ENCODE measurements around the gene SHROOM4. TPM values are rescaled to one million over a fixed set of nuclear protein-coding genes. Genes with fewer than 3 reads are reported as not detected.

SHROOM4 gene
- total RNA-seq, 2 experiments from 2014 or later, result not detected

DNA sequence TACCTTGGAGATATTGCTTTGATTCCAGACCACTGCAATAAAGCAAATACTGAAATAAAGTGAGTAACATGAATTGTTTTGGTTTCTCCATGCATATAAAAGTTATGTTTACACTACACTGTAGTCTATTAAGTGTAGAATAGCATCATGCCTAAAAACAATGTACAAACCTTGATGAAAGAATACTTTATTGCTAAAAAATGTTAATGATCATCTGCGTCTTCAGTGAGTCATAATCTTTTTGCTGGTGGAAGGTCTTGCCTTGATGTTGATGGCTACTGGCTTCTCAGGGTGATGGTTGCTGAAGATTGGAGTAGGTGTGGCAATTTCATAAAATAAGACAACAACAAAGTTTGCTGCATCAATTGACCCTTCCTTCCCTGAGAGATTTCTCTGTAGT lies 145.1 kb downstream of the SHROOM4 start:
- CTCF ChIA-PET, result no interaction called here
- H3K4me1 Mint-ChIP-seq, result no peaks in the 10 kb centered on the region
- H3K27me3 Mint-ChIP-seq, result peaks cover 8% of the 10 kb centered on the region
- H3K36me3 Mint-ChIP-seq (ENCODE audit: low read depth), result no peaks in the 10 kb centered on the region
- no peak for DNase-seq
- POLR2A ChIA-PET, result no interaction called here
- H3K4me3 Mint-ChIP-seq, result no peak overlapping the region
- H3K27ac Mint-ChIP-seq, result no peak overlapping the region
- H3K9me3 Mint-ChIP-seq, result no peaks in the 10 kb centered on the region

DNA sequence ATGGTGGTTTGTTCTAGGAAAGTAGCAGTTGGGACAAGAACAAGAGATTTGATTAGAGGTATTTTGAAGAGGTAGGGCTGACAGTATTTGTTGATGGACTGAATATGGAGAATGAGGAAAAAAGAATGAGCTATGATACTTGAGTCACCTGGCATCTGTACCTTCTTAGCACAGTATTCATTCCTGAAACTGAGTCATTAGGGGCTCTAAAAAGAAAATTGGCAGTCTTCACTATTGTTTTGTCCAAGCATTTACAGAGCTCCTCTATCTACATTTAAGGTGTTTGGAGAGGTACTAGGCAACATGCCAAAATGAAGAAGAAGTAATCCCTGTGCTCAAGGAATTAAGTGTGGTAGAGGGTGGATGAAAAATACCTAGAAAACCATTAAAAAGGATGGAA lies 165.8 kb downstream of the SHROOM4 start:
- H3K4me3 Mint-ChIP-seq, result no peak overlapping the region
- H3K9me3 Mint-ChIP-seq, result no peaks in the 10 kb centered on the region
- H3K27ac Mint-ChIP-seq, result no peak overlapping the region
- no peak for DNase-seq
- H3K27me3 Mint-ChIP-seq, result no peaks in the 10 kb centered on the region
- no peaks in the 10 kb centered on the region for H3K36me3 Mint-ChIP-seq (ENCODE audit: low read depth)
- ChIA-PET POLR2A (no interaction called here), CTCF (no interaction called here)
- H3K4me1 Mint-ChIP-seq, result no peaks in the 10 kb centered on the region

DNA sequence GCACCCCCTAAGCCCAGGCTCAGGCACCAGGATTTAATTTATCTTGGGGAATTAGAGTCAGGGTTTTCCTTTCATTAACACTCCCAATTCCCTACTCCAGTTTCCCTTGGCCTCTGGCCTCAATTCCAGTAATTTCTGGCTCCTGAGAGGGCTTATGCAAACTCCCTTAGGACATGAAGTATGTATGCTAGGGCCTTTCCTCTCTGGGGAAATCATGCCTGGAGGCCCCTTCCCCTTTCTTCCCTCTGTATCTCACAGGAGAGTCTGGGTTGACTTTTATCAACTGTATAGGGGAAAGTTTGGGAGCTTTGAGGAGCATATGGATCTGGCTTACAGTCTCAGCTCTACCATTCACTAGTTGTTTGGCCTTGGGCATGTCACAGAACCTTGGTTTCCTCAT lies 169.5 kb downstream of the SHROOM4 start:
- H3K4me3 Mint-ChIP-seq, result no peak overlapping the region
- no peaks in the 10 kb centered on the region for H3K4me1 Mint-ChIP-seq
- DNase-seq, result no peak
- ChIA-PET CTCF (no interaction called here), POLR2A (no interaction called here)
- no peaks in the 10 kb centered on the region for H3K36me3 Mint-ChIP-seq (ENCODE audit: low read depth)
- H3K9me3 Mint-ChIP-seq, result no peaks in the 10 kb centered on the region
- H3K27ac Mint-ChIP-seq, result no peak overlapping the region
- H3K27me3 Mint-ChIP-seq, result no peaks in the 10 kb centered on the region

DNA sequence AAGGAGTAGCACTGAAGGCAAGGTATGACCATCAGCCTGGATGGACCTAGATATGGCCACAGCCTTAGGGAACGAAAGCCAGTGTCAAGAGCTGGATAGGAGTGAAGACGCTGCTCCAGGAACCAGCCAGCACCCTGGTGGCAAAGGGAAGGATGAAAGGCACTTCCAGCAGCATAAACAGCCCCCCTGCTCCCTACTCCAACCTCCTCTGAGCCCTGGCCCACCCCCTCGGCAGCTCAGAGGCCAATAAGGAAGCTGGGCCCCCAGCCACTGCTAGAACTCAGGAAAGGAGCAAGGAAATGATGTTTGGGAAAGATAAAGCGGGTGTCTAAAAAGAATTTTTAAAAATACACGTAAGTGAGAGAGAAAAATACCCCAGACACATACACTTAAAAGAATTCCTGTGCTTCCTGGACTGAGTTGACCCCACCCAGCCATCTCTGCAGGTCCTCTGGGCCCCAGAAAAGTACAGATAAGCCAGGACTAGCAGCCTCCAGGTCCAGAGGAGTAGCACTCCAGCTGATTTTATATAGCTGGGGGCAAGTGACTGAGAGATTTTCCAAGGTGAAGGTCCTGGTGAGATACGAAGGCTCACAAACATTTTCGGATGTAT lies 170.4 kb downstream of the SHROOM4 start:
- no peak overlapping the region for H3K27ac Mint-ChIP-seq
- H3K36me3 Mint-ChIP-seq (ENCODE audit: low read depth), result no peaks in the 10 kb centered on the region
- H3K4me1 Mint-ChIP-seq, result no peaks in the 10 kb centered on the region
- DNase-seq, result no peak
- H3K4me3 Mint-ChIP-seq, result no peak overlapping the region
- POLR2A ChIA-PET, result no interaction called here
- H3K9me3 Mint-ChIP-seq, result no peaks in the 10 kb centered on the region
- H3K27me3 Mint-ChIP-seq, result no peaks in the 10 kb centered on the region
- CTCF ChIA-PET, result no interaction called here

DNA sequence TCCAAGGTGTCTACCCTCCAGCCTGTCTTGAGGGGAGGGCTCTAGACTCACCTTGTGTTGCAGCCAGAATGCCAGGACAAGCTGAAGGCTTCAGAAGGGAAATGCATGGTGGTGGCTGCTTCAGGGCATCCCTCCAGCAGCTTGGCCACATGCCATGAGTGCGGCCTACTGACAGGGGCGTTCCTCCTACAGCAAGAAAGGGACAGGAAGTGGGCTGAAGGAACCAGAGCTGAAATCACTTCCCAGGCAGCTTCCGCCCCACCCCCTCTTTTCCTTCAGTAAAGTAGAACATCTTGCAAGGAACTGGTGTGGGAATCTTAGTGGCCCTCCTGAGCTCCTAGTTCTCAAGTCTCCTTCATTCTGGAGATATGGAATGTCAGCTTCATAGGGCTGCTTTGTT lies 175.9 kb downstream of the SHROOM4 start:
- Mint-ChIP-seq H3K27ac (no peak overlapping the region), H3K4me3 (no peak overlapping the region), H3K27me3 (no peaks in the 10 kb centered on the region), H3K36me3 (ENCODE audit: low read depth) (no peaks in the 10 kb centered on the region), H3K4me1 (no peaks in the 10 kb centered on the region), H3K9me3 (no peaks in the 10 kb centered on the region)
- no peak for DNase-seq
- POLR2A ChIA-PET, result no interaction called here
- CTCF ChIA-PET, result no interaction called here

DNA sequence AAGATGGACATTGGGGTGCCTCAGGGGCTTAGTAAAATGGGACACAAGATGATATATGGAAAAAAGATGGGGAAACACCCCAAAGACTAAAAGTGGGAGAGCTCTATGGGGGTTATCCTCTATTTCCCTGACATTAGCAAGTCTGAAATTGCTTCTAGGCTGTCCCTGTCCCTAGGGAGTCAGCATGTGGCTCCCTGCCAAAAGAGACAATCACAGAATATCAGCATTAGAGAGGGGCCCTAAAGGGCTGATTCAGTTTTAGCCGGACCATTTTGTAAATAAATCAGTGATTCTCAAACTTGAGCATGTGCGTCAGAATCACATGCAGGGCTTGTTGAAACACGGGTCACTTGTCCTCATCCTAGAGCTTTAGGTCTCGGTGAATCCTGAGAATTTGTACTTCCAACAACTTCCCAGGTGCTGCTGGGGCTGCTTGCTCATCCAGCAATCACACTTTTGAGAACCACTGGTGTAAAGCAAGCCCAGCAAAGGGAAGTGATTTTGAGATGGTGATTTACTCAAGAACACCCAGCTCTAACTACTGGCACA lies 178.1 kb downstream of the SHROOM4 start:
- no peaks in the 10 kb centered on the region for H3K9me3 Mint-ChIP-seq
- H3K36me3 Mint-ChIP-seq (ENCODE audit: low read depth), result no peaks in the 10 kb centered on the region
- no peak for DNase-seq
- ChIA-PET CTCF (no interaction called here), POLR2A (no interaction called here)
- H3K27ac Mint-ChIP-seq, result no peak overlapping the region
- H3K27me3 Mint-ChIP-seq, result no peaks in the 10 kb centered on the region
- H3K4me3 Mint-ChIP-seq, result no peak overlapping the region
- H3K4me1 Mint-ChIP-seq, result no peaks in the 10 kb centered on the region

DNA sequence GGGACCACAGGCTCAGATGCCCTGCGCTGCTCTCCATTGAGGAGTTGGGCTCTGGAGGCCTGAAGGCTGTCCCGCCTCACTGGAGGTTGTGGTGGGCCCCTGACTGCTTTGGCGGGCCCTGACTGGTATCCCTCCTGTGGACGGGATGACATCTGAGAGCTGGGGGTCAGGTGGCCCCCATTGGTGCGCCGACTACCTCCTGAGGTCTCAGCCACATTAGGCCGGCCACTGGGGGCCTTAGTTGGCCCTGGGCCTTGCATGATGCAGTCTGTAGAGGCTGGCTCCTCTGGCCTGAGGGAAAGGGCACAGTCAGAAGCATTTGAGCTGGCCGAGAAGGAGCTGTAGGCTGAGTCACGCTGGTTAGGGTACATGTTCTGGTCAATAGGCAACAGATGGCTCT lies 178.8 kb downstream of the SHROOM4 start:
- CTCF ChIA-PET, result interaction anchor here (1.2 kb wide), 1 partner anchor 9 kb away, joined by 4 read pairs; no protein-coding TSS in a partner anchor
- Mint-ChIP-seq H3K36me3 (ENCODE audit: low read depth) (no peaks in the 10 kb centered on the region), H3K9me3 (no peaks in the 10 kb centered on the region), H3K4me1 (no peaks in the 10 kb centered on the region), H3K27me3 (no peaks in the 10 kb centered on the region), H3K27ac (no peak overlapping the region), H3K4me3 (no peak overlapping the region)
- no peak for DNase-seq
- POLR2A ChIA-PET, result no interaction called here

DNA sequence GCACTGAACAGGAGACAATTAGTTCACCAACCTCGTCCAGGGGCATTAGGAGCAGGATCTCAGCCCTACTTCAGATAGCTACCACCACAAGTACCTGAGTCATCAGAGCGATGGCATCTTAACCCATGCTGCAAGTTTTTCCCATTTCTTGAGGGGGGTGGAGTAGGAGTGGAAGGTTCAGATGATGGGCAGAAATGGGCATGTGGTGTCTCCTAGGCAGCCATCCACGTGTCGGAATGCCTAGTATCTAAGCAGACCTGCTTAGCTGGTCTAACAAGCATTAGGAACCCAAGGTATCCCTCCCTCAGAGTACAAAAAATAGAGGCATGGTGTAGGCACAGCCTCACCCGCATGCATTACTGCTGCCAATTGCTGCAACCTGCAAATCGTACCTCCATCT lies 184.2 kb downstream of the SHROOM4 start:
- ChIA-PET CTCF (no interaction called here), POLR2A (no interaction called here)
- DNase-seq, result no peak
- Mint-ChIP-seq H3K9me3 (no peaks in the 10 kb centered on the region), H3K27ac (no peak overlapping the region), H3K27me3 (no peaks in the 10 kb centered on the region), H3K36me3 (ENCODE audit: low read depth) (no peaks in the 10 kb centered on the region), H3K4me1 (no peaks in the 10 kb centered on the region), H3K4me3 (no peak overlapping the region)

DNA sequence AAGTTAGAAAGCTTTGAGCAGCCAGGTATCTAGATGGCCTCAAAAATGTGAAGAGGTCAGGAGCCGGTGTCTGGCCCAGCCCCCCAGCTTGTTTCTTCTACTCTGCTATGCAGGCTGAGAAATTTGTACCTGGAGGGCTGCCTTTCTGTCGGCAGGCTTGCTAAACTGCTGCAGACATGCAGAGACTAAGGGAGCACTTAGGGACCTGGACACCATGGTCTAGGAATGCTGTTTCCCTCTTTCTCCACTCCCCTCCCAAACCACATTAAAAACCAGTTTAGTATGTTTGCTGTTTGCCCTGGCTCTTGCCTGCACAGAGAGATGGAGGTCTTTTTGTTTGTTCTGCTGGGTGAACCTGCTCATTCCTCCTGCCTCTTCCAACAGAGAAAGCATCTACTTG lies 186.3 kb downstream of the SHROOM4 start:
- Mint-ChIP-seq H3K4me1 (no peaks in the 10 kb centered on the region), H3K9me3 (no peaks in the 10 kb centered on the region), H3K27ac (no peak overlapping the region), H3K4me3 (no peak overlapping the region), H3K27me3 (no peaks in the 10 kb centered on the region), H3K36me3 (ENCODE audit: low read depth) (no peaks in the 10 kb centered on the region)
- DNase-seq, result no peak
- CTCF ChIA-PET, result no interaction called here
- POLR2A ChIA-PET, result no interaction called here

DNA sequence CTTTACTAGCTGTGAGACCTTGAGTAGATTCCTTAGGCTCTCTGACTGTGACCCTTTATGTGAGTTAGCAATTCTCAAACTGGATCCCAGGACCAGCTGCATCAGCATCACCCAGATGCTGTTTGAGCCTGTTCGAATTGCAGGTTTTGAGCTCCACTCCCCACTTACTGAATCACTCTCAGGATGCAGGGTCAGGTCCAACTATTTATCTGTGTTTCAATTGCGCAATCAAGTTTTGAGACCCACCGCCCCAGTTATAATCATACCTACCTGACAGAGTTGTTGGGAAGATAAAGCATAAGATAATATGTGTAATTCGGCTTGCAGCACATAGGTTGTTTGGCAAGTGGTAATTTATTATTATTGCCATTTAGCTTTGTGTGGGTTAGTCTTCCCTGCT lies 187.6 kb downstream of the SHROOM4 start:
- Mint-ChIP-seq H3K9me3 (no peaks in the 10 kb centered on the region), H3K27me3 (no peaks in the 10 kb centered on the region), H3K4me1 (no peaks in the 10 kb centered on the region), H3K36me3 (ENCODE audit: low read depth) (no peaks in the 10 kb centered on the region), H3K4me3 (no peak overlapping the region), H3K27ac (no peak overlapping the region)
- CTCF ChIA-PET, result interaction anchor here (1.0 kb wide), 1 partner anchor 8 kb away, joined by 4 read pairs; no protein-coding TSS in a partner anchor
- POLR2A ChIA-PET, result no interaction called here
- no peak for DNase-seq

DNA sequence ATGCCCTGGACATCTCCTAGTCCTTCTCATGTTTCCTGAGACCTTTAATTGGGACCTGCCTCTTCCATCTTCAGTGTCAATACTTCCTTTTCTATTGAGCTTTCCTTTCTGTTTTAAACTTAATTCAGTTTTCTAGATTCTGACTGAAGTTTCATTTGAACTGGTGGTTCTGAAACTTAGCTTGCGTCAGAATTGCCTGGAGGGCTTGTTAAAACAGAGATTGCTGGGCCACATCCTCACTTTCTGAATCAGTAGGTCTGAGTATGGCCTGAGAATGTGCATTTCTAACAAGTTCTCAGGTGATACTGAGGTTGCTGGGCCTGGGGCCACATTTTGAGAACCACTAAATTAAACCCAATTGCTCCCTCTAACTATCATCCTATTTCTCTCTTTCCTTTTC lies 191.2 kb downstream of the SHROOM4 start:
- ChIA-PET POLR2A (no interaction called here), CTCF (no interaction called here)
- Mint-ChIP-seq H3K4me3 (no peak overlapping the region), H3K9me3 (no peaks in the 10 kb centered on the region), H3K27me3 (no peaks in the 10 kb centered on the region), H3K4me1 (no peaks in the 10 kb centered on the region), H3K36me3 (ENCODE audit: low read depth) (no peaks in the 10 kb centered on the region), H3K27ac (no peak overlapping the region)
- no peak for DNase-seq

DNA sequence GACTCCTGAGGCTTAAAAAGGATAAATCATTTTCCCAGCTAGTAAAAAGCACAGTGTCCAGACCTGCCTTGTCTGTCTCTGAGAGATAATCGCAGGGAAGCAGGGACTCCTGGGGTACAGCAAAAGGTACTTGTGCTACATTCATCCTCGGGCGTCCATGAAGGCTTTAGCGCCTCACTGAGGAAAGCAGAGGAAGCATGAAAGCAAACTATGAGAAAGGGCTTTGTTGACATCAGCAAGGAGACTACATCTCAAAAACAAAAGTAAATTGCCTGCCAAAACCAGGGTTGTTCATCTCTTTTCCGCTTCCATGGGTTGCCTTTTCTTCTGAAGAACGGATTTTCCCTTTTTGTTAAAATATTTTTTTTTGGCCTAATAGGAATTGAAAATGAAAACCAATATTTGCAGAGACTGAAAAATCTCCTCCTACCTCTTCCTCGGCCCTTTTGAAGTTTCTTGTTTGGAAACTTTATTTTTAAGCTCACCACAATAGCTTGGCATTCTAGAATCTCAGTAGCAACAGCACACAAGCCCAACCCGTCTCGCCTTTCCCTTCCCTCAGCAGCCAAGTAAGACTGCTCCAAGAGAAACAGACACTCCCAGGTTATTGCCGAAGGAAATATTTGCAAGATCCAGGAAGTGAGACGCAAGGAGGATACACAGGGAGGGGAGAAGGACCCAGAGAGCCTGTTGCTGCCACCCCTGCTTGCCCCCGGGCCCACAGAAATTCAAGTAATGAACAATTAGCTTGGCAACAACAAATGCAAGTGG lies 195.0 kb downstream of the SHROOM4 start:
- Mint-ChIP-seq H3K4me1 (no peaks in the 10 kb centered on the region), H3K27ac (no peak overlapping the region), H3K9me3 (no peaks in the 10 kb centered on the region), H3K4me3 (no peak overlapping the region), H3K27me3 (peaks cover 1% of the 10 kb centered on the region), H3K36me3 (ENCODE audit: low read depth) (no peaks in the 10 kb centered on the region)
- CTCF ChIA-PET, result no interaction called here
- POLR2A ChIA-PET, result no interaction called here
- no peak for DNase-seq

DNA sequence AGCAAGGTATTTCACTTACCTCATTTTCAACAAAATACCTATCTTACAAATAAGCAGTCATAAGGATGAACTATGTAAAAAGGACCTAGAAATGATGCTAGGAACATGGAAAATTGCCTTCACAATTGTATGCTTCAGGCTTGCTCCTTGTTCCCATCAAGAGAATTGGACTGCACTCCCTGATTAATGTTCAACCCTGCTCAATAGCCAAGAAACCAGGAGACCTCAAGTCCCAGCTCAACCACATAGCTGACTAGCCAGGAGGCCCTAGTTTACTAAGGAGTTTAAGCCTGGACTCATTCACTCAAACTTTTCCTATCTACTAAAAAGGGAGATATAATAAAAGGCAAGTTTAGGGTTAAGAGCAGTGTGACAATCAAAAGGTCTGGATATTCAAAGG lies 196.8 kb downstream of the SHROOM4 start:
- no peak overlapping the region for H3K4me3 Mint-ChIP-seq
- no peak overlapping the region for H3K27ac Mint-ChIP-seq
- CTCF ChIA-PET, result no interaction called here
- H3K27me3 Mint-ChIP-seq, result peaks cover 3% of the 10 kb centered on the region
- no peaks in the 10 kb centered on the region for H3K4me1 Mint-ChIP-seq
- no peaks in the 10 kb centered on the region for H3K9me3 Mint-ChIP-seq
- POLR2A ChIA-PET, result no interaction called here
- H3K36me3 Mint-ChIP-seq (ENCODE audit: low read depth), result no peaks in the 10 kb centered on the region
- no peak for DNase-seq

DNA sequence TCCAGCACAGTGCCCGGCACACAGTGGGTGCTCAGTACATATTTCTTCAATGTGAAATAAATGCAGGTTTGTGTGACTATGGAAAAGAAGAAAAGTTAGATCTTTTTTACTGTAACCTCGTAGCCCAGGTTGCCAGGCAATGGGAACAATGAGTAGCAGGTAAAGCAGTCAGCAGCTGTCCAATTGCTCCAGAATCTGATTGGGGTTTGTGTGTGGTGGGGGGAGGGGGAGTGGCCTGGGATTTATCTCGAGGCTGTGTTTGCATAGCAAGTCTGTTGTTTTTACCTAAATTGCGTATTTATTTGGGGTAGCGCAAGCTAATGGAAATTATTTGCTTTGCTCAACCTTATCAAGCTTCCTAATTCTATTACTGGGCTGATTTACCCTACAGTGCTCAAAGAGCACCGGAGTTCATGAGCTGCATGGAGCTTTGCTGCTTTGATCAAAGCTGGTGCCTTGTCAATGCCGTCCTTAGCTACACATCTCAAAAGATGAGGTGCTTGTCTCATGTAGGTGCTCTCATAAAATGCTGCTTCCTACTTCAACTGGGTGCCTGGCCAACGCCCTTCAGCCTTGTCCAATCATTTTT lies 198.3 kb downstream of the SHROOM4 start:
- no peak overlapping the region for H3K4me3 Mint-ChIP-seq
- no peaks in the 10 kb centered on the region for H3K36me3 Mint-ChIP-seq (ENCODE audit: low read depth)
- H3K27ac Mint-ChIP-seq, result no peak overlapping the region
- ChIA-PET POLR2A (no interaction called here), CTCF (no interaction called here)
- H3K9me3 Mint-ChIP-seq, result no peaks in the 10 kb centered on the region
- H3K4me1 Mint-ChIP-seq, result no peaks in the 10 kb centered on the region
- H3K27me3 Mint-ChIP-seq, result peaks cover 3% of the 10 kb centered on the region
- no peak for DNase-seq
